ENCODE measurements around the gene PITPNM3.
A peak's percentile ranks its signal among the peaks of the same experiment; 100 is the strongest.

Gene PITPNM3

GRCh38 chr17:6458460-6458950 is 97.8 kb downstream of the PITPNM3 start:
- FAIRE-seq: no peak

GRCh38 chr17:6457688-6458459 is 98.5 kb downstream of the PITPNM3 start:
- FAIRE-seq: no peak

GRCh38 chr17:6456914-6457687 is 99.3 kb downstream of the PITPNM3 start:
- FAIRE-seq: no peak

- FAIRE-seq: no peak
Measured at GRCh38 chr17:6456321-6456720, 100.0 kb downstream of the PITPNM3 start.

GRCh38 chr17:6455321-6455705 is 101.0 kb downstream of the PITPNM3 start:
- no peak for FAIRE-seq

GRCh38 chr17:6454495-6455320 is 101.6 kb downstream of the PITPNM3 start:
- FAIRE-seq: no peak

GRCh38 chr17:6453279-6454024 is 102.9 kb downstream of the PITPNM3 start:
- FAIRE-seq: no peak

- FAIRE-seq: no peak
Measured at GRCh38 chr17:6452471-6453266, 103.7 kb downstream of the PITPNM3 start.

GRCh38 chr17:6450926-6451832 is 105.2 kb downstream of the PITPNM3 start:
- FAIRE-seq: no peak

GRCh38 chr17:6449307-6449706 is 107.0 kb downstream of the PITPNM3 start:
- FAIRE-seq: no peak

- FAIRE-seq: no peak
Measured at GRCh38 chr17:6448473-6448872, 107.9 kb downstream of the PITPNM3 start.

- no peak for FAIRE-seq
Measured at GRCh38 chr17:6446516-6447100, 109.7 kb downstream of the PITPNM3 start.

GRCh38 chr17:6444571-6445335 is 111.6 kb downstream of the PITPNM3 start:
- FAIRE-seq: no peak

- FAIRE-seq: peak; percentile 72
Measured at GRCh38 chr17:6443692-6444570, 112.4 kb downstream of the PITPNM3 start, which contains the start of gene PIMREG. Gene PIMREG (plus strand): TSS chr17:6444455. CDS start chr17:6445111, 656 bp downstream.

GRCh38 chr17:6442775-6443174 is 113.6 kb downstream of the PITPNM3 start:
- no peak for FAIRE-seq

GRCh38 chr17:6439951-6440350 is 116.4 kb downstream of the PITPNM3 start:
- FAIRE-seq: no peak

GRCh38 chr17:6437956-6438355 is 118.4 kb downstream of the PITPNM3 start:
- FAIRE-seq: no peak

GRCh38 chr17:6437466-6437865 is 118.9 kb downstream of the PITPNM3 start:
- no peak for FAIRE-seq
